ENCODE results near the gene ITGB5.
"Not testable (repeated sequence)": the region's sequence is repeated elsewhere in the genome, so short reads cannot be mapped to it uniquely, and the experiment has no call there.

ITGB5 gene

DNA sequence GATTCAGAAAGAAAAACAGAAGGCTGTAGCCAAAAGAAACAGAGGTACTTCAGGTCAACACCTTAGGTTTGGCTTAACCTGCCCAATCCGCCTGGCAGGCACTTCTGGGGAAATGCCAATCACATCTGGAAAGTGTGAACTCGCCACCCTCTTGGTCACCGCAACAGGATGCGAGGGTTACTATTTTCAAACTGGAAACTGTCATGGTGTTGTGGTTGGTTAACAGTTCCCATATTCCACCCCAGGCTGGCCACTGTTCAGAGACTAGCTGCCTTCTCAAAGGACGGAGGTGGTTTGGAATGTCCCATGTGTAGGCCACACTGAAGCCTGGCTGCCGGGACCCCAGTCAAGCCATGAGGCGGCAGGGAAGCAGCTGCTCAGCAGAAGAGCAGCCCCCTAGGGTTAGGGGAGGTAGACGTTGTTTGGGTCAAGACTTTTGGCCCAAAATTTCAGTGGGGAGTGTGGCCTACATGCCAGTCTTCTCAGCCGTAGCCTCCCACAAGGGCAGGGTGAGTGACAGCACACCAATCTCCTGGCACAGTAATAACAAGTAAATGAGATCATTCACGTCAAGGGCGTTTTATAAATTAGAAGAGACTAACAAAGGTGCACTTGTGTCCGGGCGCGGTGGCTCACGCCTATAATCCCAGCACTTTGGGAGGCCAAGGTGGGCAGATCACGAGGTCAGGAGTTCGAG is 102.3 kb downstream of the ITGB5 start:
- DNase-seq (ENCODE audit: low read depth) = peak; percentile 60
- TF ChIP-seq, protein P1, sequence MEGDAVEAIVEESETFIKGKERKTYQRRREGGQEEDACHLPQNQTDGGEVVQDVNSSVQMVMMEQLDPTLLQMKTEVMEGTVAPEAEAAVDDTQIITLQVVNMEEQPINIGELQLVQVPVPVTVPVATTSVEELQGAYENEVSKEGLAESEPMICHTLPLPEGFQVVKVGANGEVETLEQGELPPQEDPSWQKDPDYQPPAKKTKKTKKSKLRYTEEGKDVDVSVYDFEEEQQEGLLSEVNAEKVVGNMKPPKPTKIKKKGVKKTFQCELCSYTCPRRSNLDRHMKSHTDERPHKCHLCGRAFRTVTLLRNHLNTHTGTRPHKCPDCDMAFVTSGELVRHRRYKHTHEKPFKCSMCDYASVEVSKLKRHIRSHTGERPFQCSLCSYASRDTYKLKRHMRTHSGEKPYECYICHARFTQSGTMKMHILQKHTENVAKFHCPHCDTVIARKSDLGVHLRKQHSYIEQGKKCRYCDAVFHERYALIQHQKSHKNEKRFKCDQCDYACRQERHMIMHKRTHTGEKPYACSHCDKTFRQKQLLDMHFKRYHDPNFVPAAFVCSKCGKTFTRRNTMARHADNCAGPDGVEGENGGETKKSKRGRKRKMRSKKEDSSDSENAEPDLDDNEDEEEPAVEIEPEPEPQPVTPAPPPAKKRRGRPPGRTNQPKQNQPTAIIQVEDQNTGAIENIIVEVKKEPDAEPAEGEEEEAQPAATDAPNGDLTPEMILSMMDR (IDR thresholded peaks at IDR 0.05; ENCODE audit: low read depth, low read length, missing control alignments) = no peak
- in situ Hi-C loops (cut with HindIII; ENCODE audit: low sequenced_read_pairs) = no loop called here
- no peak overlapping the region for H3K4me3 ChIP-seq (ENCODE audit: low read depth, low read length)

DNA sequence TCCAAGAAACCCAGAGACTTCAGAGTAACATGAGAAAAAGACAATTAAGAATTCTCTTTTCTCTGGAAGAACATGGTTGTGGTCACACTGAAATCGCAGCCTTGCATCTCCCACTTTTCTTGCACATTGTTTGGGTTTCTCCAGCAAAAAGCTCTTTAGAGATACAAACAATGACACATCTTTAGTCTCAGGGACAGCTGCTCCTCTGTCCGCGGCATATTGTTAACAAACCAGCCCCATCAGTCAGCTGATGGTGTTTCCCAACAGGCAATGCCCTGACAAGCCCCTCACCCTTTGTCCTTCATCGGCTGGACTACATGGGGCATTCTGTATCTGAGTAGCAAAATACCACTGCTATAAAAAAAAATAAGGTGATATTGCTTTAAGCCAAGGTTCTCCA is 103.5 kb downstream of the ITGB5 start:
- H3K4me3 ChIP-seq (ENCODE audit: low read depth, low read length) = no peak overlapping the region
- DNase-seq (ENCODE audit: low read depth) = no peak
- in situ Hi-C loops (cut with HindIII; ENCODE audit: low sequenced_read_pairs) = no loop called here
- TF ChIP-seq, protein P1 (IDR thresholded peaks at IDR 0.05; ENCODE audit: low read depth, low read length, missing control alignments) = no peak

DNA sequence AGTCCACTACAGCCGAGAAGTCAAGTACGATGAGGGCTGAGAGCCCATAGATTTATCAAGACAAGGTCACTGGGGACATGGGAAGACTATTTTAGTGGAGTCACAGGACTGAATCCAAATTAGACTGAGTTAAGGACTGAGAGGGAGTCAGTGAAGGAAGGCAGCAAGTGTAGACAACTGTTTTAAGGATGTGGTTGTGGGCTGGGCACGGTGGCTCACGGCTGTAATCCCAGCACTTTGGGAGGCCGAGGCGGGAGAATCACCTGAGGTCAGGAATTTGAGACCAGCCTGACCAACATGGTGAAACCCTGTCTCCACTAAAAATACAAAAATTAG is 104.8 kb downstream of the ITGB5 start:
- DNase-seq (ENCODE audit: low read depth); H3K4me3 ChIP-seq (ENCODE audit: low read depth, low read length); in situ Hi-C loops (cut with HindIII; ENCODE audit: low sequenced_read_pairs): not testable (repeated sequence)

DNA sequence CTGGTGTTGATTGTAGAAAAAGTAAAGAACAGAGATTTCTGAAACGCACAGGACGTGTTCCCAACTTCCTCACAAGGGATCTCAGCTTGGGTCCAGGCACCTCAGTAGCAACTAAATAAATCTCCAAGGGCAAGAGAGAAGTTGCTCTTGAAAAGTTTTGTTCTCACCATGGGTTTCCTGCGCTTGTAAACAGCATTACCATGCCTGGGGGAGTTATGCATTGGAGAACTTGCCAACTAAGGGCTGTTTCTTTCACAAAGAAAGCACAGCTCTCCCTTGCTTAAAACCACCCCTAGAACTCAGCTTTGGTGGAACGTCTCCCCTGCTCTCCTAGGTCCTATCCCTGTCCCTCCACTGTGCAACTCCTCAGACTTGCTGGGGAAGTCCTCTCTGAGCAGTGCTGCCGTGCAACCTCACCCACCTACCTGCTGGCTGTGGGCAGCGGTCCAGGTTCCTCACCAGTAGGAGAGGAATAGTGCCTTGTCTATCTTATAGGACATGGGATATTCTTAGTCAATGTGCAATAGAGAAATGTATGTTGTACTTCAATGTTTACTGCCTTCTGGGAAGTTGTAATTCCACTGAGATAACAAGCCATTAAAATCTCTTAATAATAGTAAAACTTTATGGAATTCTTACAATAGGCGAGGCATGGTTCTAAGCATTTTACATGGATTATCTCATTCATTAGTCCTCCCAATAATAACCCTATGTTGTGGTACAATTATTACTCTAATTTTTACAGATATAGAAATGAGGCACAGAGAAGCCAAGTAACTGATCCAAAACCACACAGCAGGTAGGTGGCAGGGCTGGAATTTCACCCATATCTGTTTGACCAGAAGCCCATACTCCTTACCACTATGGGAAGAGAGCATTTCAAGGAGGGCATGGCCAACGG is 105.4 kb downstream of the ITGB5 start:
- no peak overlapping the region for H3K4me3 ChIP-seq (ENCODE audit: low read depth, low read length)
- in situ Hi-C loops (cut with HindIII; ENCODE audit: low sequenced_read_pairs) = no loop called here
- no peak for DNase-seq (ENCODE audit: low read depth)
- TF ChIP-seq, protein P1 (IDR thresholded peaks at IDR 0.05; ENCODE audit: low read depth, low read length, missing control alignments) = no peak

DNA sequence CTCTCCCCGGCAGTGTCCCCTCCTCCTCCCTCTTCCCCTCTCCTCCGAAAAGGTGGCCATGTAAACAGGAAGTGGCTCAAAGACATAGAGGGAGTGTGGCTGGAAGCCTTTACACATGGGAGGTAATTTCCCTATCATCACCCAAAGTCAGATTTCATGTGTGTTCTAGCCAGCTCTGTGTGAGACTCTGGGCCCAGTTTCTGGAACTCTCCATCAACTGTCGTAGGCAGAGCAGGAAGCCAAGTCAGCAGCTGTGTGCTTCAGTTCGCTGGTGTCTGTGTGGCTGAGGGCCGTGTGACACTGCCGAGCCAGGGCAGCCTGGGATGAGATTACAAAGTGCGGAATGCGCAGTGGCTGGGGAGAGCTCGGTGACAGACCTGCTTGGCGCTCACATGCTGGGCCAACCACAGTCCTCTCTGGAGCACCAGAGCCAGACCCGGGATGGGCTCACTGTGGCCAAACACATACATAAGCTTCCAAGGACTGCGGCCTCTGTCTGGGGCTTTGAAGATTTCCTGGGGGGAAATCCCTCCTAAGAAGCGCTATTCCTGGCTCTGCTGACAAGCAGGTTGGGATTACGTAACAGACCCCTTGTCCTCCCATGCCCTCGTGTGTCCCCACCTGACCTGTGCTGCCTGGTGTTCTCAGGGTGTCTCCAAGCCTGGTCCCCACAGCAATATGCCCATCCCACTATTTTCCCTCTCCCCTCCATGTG is 106.2 kb downstream of the ITGB5 start:
- TF ChIP-seq, protein P1 (IDR thresholded peaks at IDR 0.05; ENCODE audit: low read depth, low read length, missing control alignments) = no peak
- peak; percentile 72 for DNase-seq (ENCODE audit: low read depth)
- in situ Hi-C loops (cut with HindIII; ENCODE audit: low sequenced_read_pairs) = no loop called here
- H3K4me3 ChIP-seq (ENCODE audit: low read depth, low read length) = no peak overlapping the region

DNA sequence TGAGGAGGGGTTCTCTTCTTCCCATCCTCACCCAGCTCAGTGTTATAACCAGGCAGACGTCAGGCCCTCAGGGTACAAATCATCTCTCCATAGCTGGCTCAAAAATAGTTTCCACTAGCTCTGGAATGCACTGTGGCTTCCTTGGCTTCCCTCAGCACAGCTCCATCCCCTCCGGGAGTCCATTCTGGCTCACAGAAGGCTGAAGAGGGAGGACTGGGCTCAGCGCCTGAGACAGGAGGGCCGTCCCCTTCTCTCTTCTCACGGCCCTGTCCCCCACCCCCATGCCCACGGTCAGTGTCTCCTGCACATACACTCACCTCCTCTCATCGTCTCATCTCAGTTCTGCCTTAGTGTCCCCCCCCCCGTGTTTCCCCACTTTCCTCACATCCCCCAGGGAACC is 106.8 kb downstream of the ITGB5 start:
- DNase-seq (ENCODE audit: low read depth) = peak; percentile 95
- TF ChIP-seq, protein P1 (IDR thresholded peaks at IDR 0.05; ENCODE audit: low read depth, low read length, missing control alignments) = peak; percentile 3
- in situ Hi-C loops (cut with HindIII; ENCODE audit: low sequenced_read_pairs) = no loop called here
- no peak overlapping the region for H3K4me3 ChIP-seq (ENCODE audit: low read depth, low read length)
